ENCODE data around the gene C16orf74.

- TF ChIP-seq, protein P1, sequence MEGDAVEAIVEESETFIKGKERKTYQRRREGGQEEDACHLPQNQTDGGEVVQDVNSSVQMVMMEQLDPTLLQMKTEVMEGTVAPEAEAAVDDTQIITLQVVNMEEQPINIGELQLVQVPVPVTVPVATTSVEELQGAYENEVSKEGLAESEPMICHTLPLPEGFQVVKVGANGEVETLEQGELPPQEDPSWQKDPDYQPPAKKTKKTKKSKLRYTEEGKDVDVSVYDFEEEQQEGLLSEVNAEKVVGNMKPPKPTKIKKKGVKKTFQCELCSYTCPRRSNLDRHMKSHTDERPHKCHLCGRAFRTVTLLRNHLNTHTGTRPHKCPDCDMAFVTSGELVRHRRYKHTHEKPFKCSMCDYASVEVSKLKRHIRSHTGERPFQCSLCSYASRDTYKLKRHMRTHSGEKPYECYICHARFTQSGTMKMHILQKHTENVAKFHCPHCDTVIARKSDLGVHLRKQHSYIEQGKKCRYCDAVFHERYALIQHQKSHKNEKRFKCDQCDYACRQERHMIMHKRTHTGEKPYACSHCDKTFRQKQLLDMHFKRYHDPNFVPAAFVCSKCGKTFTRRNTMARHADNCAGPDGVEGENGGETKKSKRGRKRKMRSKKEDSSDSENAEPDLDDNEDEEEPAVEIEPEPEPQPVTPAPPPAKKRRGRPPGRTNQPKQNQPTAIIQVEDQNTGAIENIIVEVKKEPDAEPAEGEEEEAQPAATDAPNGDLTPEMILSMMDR (IDR thresholded peaks at IDR 0.05), result no peak
- TF ChIP-seq POLR2A (IDR thresholded peaks at IDR 0.05), result no peak
Observed at GRCh38 chr16:85733155-85733838, 17.6 kb downstream of the C16orf74 start.
